ENCODE data around the gene COL4A4. TPM values are rescaled to one million over a fixed set of nuclear protein-coding genes. Genes with fewer than 3 reads are reported as not detected.

COL4A4 gene
- total and polyA plus RNA-seq, 2 of the 13 experiments (the other 11 are each of a cell fraction or from before 2014, with no cell fraction given) = not detected

DNA sequence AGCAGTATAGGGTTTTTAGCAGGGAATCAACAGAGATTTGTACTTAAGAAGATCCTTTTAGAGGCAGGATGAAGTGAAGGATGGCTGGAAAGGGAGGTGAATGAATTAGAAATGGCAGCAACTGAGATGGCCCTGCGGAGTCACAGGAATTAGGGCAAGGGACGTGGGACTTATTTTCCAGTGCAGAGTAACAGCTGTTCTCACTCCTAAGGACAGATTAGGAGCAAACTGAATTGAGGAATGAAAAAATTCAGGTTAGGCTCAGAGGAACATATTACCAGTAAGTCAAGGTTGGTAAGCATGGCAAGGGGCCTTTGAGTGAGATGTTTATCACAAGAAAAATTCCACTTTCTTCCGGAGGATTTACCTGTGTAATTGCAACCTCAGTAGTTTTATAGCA is 34.9 kb upstream of the COL4A4 start:
- Histone ChIP-seq H3K27me3 (ENCODE audit: control insufficient read depth in 1 of 2, insufficient read depth in 2 of 2, low read length in 2 of 2) (no peaks in the 10 kb centered on the region), H3K27ac (ENCODE audit: extremely low read length, insufficient read depth, low read length) (no peak overlapping the region)

More for the DNA sequence above, 34.9 kb upstream of the COL4A4 start:
- Histone ChIP-seq H3K36me3 (replicated peaks in 1 of 2; ENCODE audit: control insufficient read depth in 1 of 2, insufficient read depth in 2 of 2, low read length in 2 of 2) (no peaks in the 10 kb centered on the region), H3K4me1 (ENCODE audit: insufficient read depth, low read length) (no peaks in the 10 kb centered on the region), H3K4me2 (ENCODE audit: low read depth, low read length) (no peak overlapping the region), H3K4me3 (replicated peaks in 1 of 3; ENCODE audit: insufficient read depth in 1 of 3, low read depth in 2 of 3, low read length in 3 of 3) (no peak overlapping the region), H3K79me2 (ENCODE audit: insufficient read depth, low read length) (no peaks in the 10 kb centered on the region), H4K20me1 (ENCODE audit: insufficient read depth, low read length) (no peaks in the 10 kb centered on the region), H3K9me3 (ENCODE audit: low read length) (no peaks in the 10 kb centered on the region), H3K9ac (ENCODE audit: insufficient read depth, low read depth, low read length) (no peak overlapping the region), H2AFZ (ENCODE audit: low read length) (no peak overlapping the region)
- intact Hi-C loops (cut with micrococcal nuclease; ENCODE audit: unreplicated experiment) (no loop called here), in situ Hi-C loops (cut with HindIII; ENCODE audit: extremely low pct_ligation_motif_present, low pct_unique_long_range_greater_than_20kb) (no loop called here)
- no peak for ATAC-seq
- FAIRE-seq = no peak
- POLR2A ChIA-PET = no interaction called here
- CTCF ChIA-PET (ENCODE audit: low intra/inter-chr PET ratio, low total read pairs) = no interaction called here
- no peak for DNase-seq (ENCODE audit: low spot score)
- no TSS peak for BruUV-seq (replicated peaks)
- TF ChIP-seq HOXA3 (CRISPR knock-in tag; IDR thresholded peaks at IDR 0.05) (no peak), ZFP37 (CRISPR knock-in tag; IDR thresholded peaks at IDR 0.05; ENCODE audit: borderline replicate concordance) (no peak), MED8 (CRISPR knock-in tag; IDR thresholded peaks at IDR 0.05; ENCODE audit: insufficient replicate concordance) (no peak), CREB1 (IDR thresholded peaks at IDR 0.05) (no peak), CREB1 (CRISPR knock-in tag; IDR thresholded peaks at IDR 0.05) (no peak), ZNF484 (CRISPR knock-in tag; IDR thresholded peaks at IDR 0.05; ENCODE audit: borderline replicate concordance, low read depth) (no peak), RBM22 (optimal IDR thresholded peaks at IDR 0.05; ENCODE audit: low read length) (no peak), ZSCAN29 (CRISPR knock-in tag; conservative IDR thresholded peaks at IDR 0.05) (no peak), ZSCAN25 (CRISPR knock-in tag; IDR thresholded peaks at IDR 0.05) (no peak), ZNF260 (CRISPR knock-in tag; IDR thresholded peaks at IDR 0.05; ENCODE audit: borderline replicate concordance, low read depth) (no peak), ZNF570 (CRISPR knock-in tag; IDR thresholded peaks at IDR 0.05; ENCODE audit: borderline replicate concordance) (no peak), NR2F1 (CRISPR knock-in tag; IDR thresholded peaks at IDR 0.05) (no peak), KLF11 (CRISPR knock-in tag; IDR thresholded peaks at IDR 0.05) (no peak)
- TF ChIP-seq, protein P1, sequence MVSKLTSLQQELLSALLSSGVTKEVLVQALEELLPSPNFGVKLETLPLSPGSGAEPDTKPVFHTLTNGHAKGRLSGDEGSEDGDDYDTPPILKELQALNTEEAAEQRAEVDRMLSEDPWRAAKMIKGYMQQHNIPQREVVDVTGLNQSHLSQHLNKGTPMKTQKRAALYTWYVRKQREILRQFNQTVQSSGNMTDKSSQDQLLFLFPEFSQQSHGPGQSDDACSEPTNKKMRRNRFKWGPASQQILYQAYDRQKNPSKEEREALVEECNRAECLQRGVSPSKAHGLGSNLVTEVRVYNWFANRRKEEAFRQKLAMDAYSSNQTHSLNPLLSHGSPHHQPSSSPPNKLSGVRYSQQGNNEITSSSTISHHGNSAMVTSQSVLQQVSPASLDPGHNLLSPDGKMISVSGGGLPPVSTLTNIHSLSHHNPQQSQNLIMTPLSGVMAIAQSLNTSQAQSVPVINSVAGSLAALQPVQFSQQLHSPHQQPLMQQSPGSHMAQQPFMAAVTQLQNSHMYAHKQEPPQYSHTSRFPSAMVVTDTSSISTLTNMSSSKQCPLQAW (CRISPR knock-in tag; IDR thresholded peaks at IDR 0.05) = no peak
- TF ChIP-seq, protein P2, sequence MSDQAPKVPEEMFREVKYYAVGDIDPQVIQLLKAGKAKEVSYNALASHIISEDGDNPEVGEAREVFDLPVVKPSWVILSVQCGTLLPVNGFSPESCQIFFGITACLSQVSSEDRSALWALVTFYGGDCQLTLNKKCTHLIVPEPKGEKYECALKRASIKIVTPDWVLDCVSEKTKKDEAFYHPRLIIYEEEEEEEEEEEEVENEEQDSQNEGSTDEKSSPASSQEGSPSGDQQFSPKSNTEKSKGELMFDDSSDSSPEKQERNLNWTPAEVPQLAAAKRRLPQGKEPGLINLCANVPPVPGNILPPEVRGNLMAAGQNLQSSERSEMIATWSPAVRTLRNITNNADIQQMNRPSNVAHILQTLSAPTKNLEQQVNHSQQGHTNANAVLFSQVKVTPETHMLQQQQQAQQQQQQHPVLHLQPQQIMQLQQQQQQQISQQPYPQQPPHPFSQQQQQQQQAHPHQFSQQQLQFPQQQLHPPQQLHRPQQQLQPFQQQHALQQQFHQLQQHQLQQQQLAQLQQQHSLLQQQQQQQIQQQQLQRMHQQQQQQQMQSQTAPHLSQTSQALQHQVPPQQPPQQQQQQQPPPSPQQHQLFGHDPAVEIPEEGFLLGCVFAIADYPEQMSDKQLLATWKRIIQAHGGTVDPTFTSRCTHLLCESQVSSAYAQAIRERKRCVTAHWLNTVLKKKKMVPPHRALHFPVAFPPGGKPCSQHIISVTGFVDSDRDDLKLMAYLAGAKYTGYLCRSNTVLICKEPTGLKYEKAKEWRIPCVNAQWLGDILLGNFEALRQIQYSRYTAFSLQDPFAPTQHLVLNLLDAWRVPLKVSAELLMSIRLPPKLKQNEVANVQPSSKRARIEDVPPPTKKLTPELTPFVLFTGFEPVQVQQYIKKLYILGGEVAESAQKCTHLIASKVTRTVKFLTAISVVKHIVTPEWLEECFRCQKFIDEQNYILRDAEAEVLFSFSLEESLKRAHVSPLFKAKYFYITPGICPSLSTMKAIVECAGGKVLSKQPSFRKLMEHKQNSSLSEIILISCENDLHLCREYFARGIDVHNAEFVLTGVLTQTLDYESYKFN (CRISPR knock-in tag; conservative IDR thresholded peaks at IDR 0.05) = no peak
- TF ChIP-seq, protein P3, sequence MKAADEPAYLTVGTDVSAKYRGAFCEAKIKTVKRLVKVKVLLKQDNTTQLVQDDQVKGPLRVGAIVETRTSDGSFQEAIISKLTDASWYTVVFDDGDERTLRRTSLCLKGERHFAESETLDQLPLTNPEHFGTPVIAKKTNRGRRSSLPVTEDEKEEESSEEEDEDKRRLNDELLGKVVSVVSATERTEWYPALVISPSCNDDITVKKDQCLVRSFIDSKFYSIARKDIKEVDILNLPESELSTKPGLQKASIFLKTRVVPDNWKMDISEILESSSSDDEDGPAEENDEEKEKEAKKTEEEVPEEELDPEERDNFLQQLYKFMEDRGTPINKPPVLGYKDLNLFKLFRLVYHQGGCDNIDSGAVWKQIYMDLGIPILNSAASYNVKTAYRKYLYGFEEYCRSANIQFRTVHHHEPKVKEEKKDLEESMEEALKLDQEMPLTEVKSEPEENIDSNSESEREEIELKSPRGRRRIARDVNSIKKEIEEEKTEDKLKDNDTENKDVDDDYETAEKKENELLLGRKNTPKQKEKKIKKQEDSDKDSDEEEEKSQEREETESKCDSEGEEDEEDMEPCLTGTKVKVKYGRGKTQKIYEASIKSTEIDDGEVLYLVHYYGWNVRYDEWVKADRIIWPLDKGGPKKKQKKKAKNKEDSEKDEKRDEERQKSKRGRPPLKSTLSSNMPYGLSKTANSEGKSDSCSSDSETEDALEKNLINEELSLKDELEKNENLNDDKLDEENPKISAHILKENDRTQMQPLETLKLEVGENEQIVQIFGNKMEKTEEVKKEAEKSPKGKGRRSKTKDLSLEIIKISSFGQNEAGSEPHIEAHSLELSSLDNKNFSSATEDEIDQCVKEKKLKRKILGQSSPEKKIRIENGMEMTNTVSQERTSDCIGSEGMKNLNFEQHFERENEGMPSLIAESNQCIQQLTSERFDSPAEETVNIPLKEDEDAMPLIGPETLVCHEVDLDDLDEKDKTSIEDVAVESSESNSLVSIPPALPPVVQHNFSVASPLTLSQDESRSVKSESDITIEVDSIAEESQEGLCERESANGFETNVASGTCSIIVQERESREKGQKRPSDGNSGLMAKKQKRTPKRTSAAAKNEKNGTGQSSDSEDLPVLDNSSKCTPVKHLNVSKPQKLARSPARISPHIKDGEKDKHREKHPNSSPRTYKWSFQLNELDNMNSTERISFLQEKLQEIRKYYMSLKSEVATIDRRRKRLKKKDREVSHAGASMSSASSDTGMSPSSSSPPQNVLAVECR (CRISPR knock-in tag; IDR thresholded peaks at IDR 0.05; ENCODE audit: borderline replicate concordance) = no peak
- 55% methylated on average over 3 of the region's 3 CpGs for WGBS (ENCODE audit: low lambda C conversion rate)

Data from HepG2 (cell line).